LNCaP clone FGC (cell line): ENCODE results near the gene CHURC1.
A peak's percentile ranks its signal among the peaks of the same experiment; 100 is the strongest.

Experiments
- DNase-seq: peaks from one replicate; pipeline ENCODE4 v3.0.0-alpha.2; 2011; ENCODE audit warnings: low read depth
- H3K4me3 ChIP-seq: 2 replicates; pipeline ENCODE4 v1.5.1; 2011; ENCODE audit warnings: mild to moderate bottlenecking, low read depth, low read length, control low read depth
- CTCF ChIP-seq: IDR thresholded peaks from 2 replicates; pipeline ENCODE4 v1.5.1; 2012; ENCODE audit warnings: mild to moderate bottlenecking; ENCODE audit not compliant: control insufficient read depth, insufficient read depth; ENCODE audit errors: extremely low read depth

Gene CHURC1

GRCh38 chr14:64983439-64984310, 69.4 kb downstream of the CHURC1 start:
- no peak for DNase-seq
- peak; percentile 68 for TF ChIP-seq CTCF
- peak overlapping the region; percentile 28 for H3K4me3 ChIP-seq
